ENCODE data around the gene PPP1R2C. TPM values are rescaled to one million over a fixed set of nuclear protein-coding genes. Genes with fewer than 3 reads are reported as not detected.

Gene PPP1R2C
- total RNA-seq, 2 donors from 2014 or later, result not detected

DNA sequence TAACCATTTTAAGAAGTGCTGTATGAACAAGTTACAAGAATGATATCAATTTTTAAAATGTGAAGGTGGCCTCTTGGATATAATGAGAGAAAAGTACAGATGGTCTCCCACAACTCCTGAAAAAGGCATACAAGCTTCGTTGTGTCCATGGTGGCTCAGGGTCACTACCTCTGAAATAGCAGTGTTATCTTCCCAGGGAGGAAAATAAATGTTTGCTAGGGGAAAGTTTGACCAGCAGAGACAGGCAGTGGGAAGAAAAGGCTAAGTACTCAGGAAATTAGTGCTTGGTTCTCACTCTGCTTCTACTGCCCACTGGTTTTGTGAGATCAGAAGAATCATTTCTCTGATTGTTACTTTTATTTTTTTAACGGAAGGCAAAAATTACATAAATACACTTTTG lies 39.4 kb downstream of the PPP1R2C start:
- H3K4me3 Mint-ChIP-seq, result no peak overlapping the region

DNA sequence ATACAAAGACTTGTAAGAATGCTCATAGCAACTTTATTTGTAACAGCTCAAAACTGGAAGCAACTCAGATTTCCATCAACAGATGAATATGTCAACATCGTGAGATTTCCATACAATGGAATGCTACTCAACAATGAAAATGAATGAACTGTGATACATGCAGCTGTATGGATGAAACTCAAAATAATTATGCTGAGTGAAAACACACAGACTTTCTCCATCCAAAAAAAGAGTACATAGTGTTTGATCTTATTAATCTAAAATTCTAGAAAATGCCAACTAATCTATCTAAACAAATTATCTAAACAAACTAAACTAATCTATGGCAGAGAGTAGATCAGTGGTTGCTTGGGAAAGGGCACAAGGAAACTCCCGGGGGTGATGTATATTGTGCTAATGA lies 42.7 kb downstream of the PPP1R2C start:
- Mint-ChIP-seq H3K36me3 (ENCODE audit: low read depth) (no peaks in the 10 kb centered on the region), H3K27me3 (no peaks in the 10 kb centered on the region), H3K4me3 (no peak overlapping the region), H3K4me1 (no peaks in the 10 kb centered on the region), H3K27ac (no peak overlapping the region)
- no peak for ATAC-seq
- DNase-seq, result no peak
- H3K9me3 ChIP-seq (ENCODE audit: control insufficient read depth, low read length, poor library complexity, severe bottlenecking), result no peaks in the 10 kb centered on the region

More for the DNA sequence above, 39.4 kb downstream of the PPP1R2C start:
- DNase-seq (no peak), ATAC-seq (no peak)
- Mint-ChIP-seq H3K27ac (no peak overlapping the region), H3K4me1 (no peaks in the 10 kb centered on the region), H3K36me3 (ENCODE audit: low read depth) (no peaks in the 10 kb centered on the region), H3K27me3 (no peaks in the 10 kb centered on the region)
- H3K9me3 ChIP-seq (ENCODE audit: control insufficient read depth, low read length, poor library complexity, severe bottlenecking), result no peaks in the 10 kb centered on the region

- Mint-ChIP-seq H3K27me3 (no peaks in the 10 kb centered on the region), H3K27ac (no peak overlapping the region), H3K36me3 (ENCODE audit: low read depth) (no peaks in the 10 kb centered on the region), H3K4me3 (no peak overlapping the region), H3K4me1 (no peaks in the 10 kb centered on the region)
- ATAC-seq (no peak), DNase-seq (no peak)
- H3K9me3 ChIP-seq (ENCODE audit: control insufficient read depth, low read length, poor library complexity, severe bottlenecking), result no peaks in the 10 kb centered on the region
These were observed 45.5 kb downstream of the PPP1R2C start for GRCh38 chrX:42732506-42732905.
